H1 (cell line): ENCODE data around the gene RNPEPL1. TPM values are rescaled to one million over a fixed set of nuclear protein-coding genes. Genes with fewer than 3 reads are reported as not detected.

ENCODE experiments used
- CTCF ChIA-PET: fragments of 300-600 bp; sonication (Branson Sonifier 250); formaldehyde crosslinking; loops from one replicate; lab custom pipeline; 2021; ENCODE audit not compliant: partially characterized antibody; lab: Charles Lee
- POLR2A ChIA-PET: fragments of 300-600 bp; sonication (Branson Sonifier 250); formaldehyde crosslinking; loops from one replicate; lab custom pipeline; 2021; ENCODE audit warnings: inconsistent platforms; ENCODE audit not compliant: partially characterized antibody; lab: Charles Lee
- DNase-seq, 2 experiments: peaks; one replicate each; pipeline versions ENCODE4 v3.0.0 to v3.0.0-alpha.2; 2010 to 2022; ENCODE audit warnings: low spot score in 2 of 2, low read depth in 1 of 2, mixed read lengths in 1 of 2
- FAIRE-seq: peaks from 2 replicates; lab custom pipeline; 2011; peaks lifted over from hg19 to GRCh38; lab: Jason Lieb, UNC
- H2AFZ ChIP-seq: 2 replicates; pipeline ENCODE4 v1.8.1; 2012; ENCODE audit warnings: low read length, inconsistent platforms
- H2AK5ac ChIP-seq: 2 replicates; pipeline ENCODE4 v1.6.1; 2013; ENCODE audit warnings: low read depth, low read length
- H2BK120ac ChIP-seq: replicated peaks from 2 replicates; pipeline ENCODE3; 2013; ENCODE audit warnings: low read depth, low read length, inconsistent platforms
- H2BK12ac ChIP-seq: 2 replicates; pipeline ENCODE4 v1.6.1; 2013; ENCODE audit warnings: low read depth, low read length
- H2BK15ac ChIP-seq: 2 replicates; pipeline ENCODE4 v1.6.1; 2013; ENCODE audit warnings: low read length
- H2BK20ac ChIP-seq: 2 replicates; pipeline ENCODE4 v1.6.1; 2013; ENCODE audit warnings: low read length
- H2BK5ac ChIP-seq: 2 replicates; pipeline ENCODE4 v1.6.1; 2013; ENCODE audit warnings: low read depth, low read length
- H3K14ac ChIP-seq: 2 replicates; pipeline ENCODE4 v1.6.1; 2013; ENCODE audit warnings: inconsistent platforms; ENCODE audit not compliant: insufficient read length
- H3K18ac ChIP-seq: 2 replicates; pipeline ENCODE4 v1.6.1; 2013; ENCODE audit warnings: low read length; ENCODE audit errors: extremely low read depth
- H3K23ac ChIP-seq: 2 replicates; pipeline ENCODE4 v1.6.1; 2013; ENCODE audit warnings: inconsistent platforms; ENCODE audit not compliant: insufficient read length
- H3K23me2 ChIP-seq: 2 replicates; pipeline ENCODE4 v1.6.1; 2013; ENCODE audit warnings: low read depth, low read length
- H3K27ac ChIP-seq: 2 replicates; pipeline ENCODE4 v1.6.1; 2011; ENCODE audit warnings: low read depth, low read length, inconsistent platforms
- H3K27me3 ChIP-seq, 4 experiments: replicated peaks in 1 of 4; 1 replicate in 1 of 4; 2 replicates in 3 of 4; pipeline versions ENCODE4 v1.6.1 to v1.8.1; 2011 to 2013; ENCODE audit warnings: low read length in 3 of 4, mild to moderate bottlenecking in 3 of 4, inconsistent platforms in 2 of 4, mixed read lengths in 2 of 4, moderate library complexity in 1 of 4; ENCODE audit not compliant: control insufficient read depth in 3 of 4, insufficient read depth in 3 of 4; ENCODE audit errors: extremely low read depth in 1 of 4
- H3K36me3 ChIP-seq, 4 experiments: 2 replicates each; pipeline versions ENCODE4 v1.6.1 to v1.8.1; 2011 to 2013; ENCODE audit warnings: mild to moderate bottlenecking in 4 of 4, low read length in 3 of 4, moderate library complexity in 2 of 4, control low read depth in 1 of 4, inconsistent platforms in 1 of 4; ENCODE audit not compliant: insufficient read depth in 4 of 4, control insufficient read depth in 2 of 4
- H3K4ac ChIP-seq: replicated peaks from 2 replicates; pipeline ENCODE3; 2013; ENCODE audit warnings: low read length, low read depth, mixed read lengths, inconsistent platforms; ENCODE audit not compliant: insufficient read length
- H3K4me1 ChIP-seq, 4 experiments: replicated peaks in 1 of 4; 1 replicate in 1 of 4; 2 replicates in 3 of 4; pipeline versions ENCODE4 v1.6.1 to v1.8.1; 2011 to 2013; ENCODE audit warnings: low read length in 3 of 4, inconsistent platforms in 2 of 4, mixed read lengths in 1 of 4; ENCODE audit not compliant: insufficient read depth in 4 of 4, control insufficient read depth in 3 of 4
- H3K4me2 ChIP-seq, 2 experiments: 2 replicates each; pipeline versions ENCODE4 v1.6.1 to v1.8.1; 2011 to 2013; ENCODE audit warnings: low read depth in 2 of 2, low read length in 2 of 2, control low read depth in 1 of 2, inconsistent platforms in 1 of 2, mild to moderate bottlenecking in 1 of 2; ENCODE audit not compliant: insufficient read depth in 1 of 2
- H3K4me3 ChIP-seq, 4 experiments: fragments of 200-600, 300-600 bp in 1 of 4; sonication (generic), shearing (Covaris generic), sonication (Bioruptor Twin) in 1 of 4; 2 replicates each; pipeline versions ENCODE4 v1.5.1 to v1.8.1; 2011 to 2016; ENCODE audit warnings: low read length in 4 of 4, low read depth in 3 of 4, control low read depth in 2 of 4, inconsistent platforms in 2 of 4, mild to moderate bottlenecking in 2 of 4, mixed read lengths in 1 of 4, moderate library complexity in 1 of 4; ENCODE audit not compliant: insufficient read depth in 2 of 4; ENCODE audit errors: extremely low read depth in 1 of 4
- H3K56ac ChIP-seq: replicated peaks from 2 replicates; pipeline ENCODE3; 2013; ENCODE audit warnings: low read depth, mild to moderate bottlenecking, mixed read lengths, low read length, inconsistent platforms; ENCODE audit not compliant: insufficient read length
- H3K79me1 ChIP-seq: 2 replicates; pipeline ENCODE4 v1.6.1; 2013; ENCODE audit warnings: low read depth, low read length, control low read depth
- H3K79me2 ChIP-seq, 2 experiments: 2 replicates each; pipeline versions ENCODE4 v1.6.1 to v1.8.1; 2012 to 2013; ENCODE audit warnings: low read length in 2 of 2, mild to moderate bottlenecking in 2 of 2, inconsistent platforms in 1 of 2; ENCODE audit not compliant: insufficient read depth in 2 of 2, control insufficient read depth in 1 of 2
- H3K9ac ChIP-seq, 4 experiments: replicated peaks in 1 of 4; 1 replicate in 1 of 4; 2 replicates in 3 of 4; pipeline versions ENCODE4 v1.6.1 to v1.8.1; 2011 to 2013; ENCODE audit warnings: low read depth in 3 of 4, low read length in 3 of 4, control low read depth in 2 of 4, mild to moderate bottlenecking in 2 of 4, moderate library complexity in 2 of 4, inconsistent platforms in 1 of 4; ENCODE audit errors: extremely low read depth in 1 of 4
- H3K9me3 ChIP-seq, 2 experiments: 2 replicates each; pipeline versions ENCODE4 v1.6.1 to v1.8.1; 2012 to 2013; ENCODE audit warnings: mild to moderate bottlenecking in 2 of 2, moderate library complexity in 2 of 2, control low read depth in 1 of 2, inconsistent platforms in 1 of 2, low read depth in 1 of 2, low read length in 1 of 2, mixed read lengths in 1 of 2; ENCODE audit not compliant: insufficient read depth in 2 of 2
- H4K20me1 ChIP-seq, 2 experiments: replicated peaks in 1 of 2; 2 replicates each; pipeline versions ENCODE3 to v1.8.1; 2011 to 2013; ENCODE audit warnings: inconsistent platforms in 2 of 2, low read length in 2 of 2, mild to moderate bottlenecking in 1 of 2; ENCODE audit not compliant: insufficient read depth in 2 of 2, control insufficient read depth in 1 of 2
- H4K5ac ChIP-seq: 2 replicates; pipeline ENCODE4 v1.6.1; 2013; ENCODE audit warnings: low read length, low read depth, mixed read lengths, inconsistent platforms; ENCODE audit not compliant: insufficient read length
- H4K8ac ChIP-seq: 2 replicates; pipeline ENCODE4 v1.8.0; 2013; ENCODE audit warnings: mild to moderate bottlenecking, moderate library complexity, low read length, inconsistent platforms; ENCODE audit not compliant: insufficient read depth; ENCODE audit errors: extremely low read depth
- H4K91ac ChIP-seq: replicated peaks from 2 replicates; pipeline ENCODE3; 2013; ENCODE audit warnings: low read length, mixed read lengths, inconsistent platforms; ENCODE audit not compliant: insufficient read length
- ASH2L ChIP-seq: fragments of 200-600, 300-600 bp; sonication (generic); IDR thresholded peaks from one replicate; pipeline ENCODE4 v1.7.1; 2017; ENCODE audit warnings: low read length
- POU5F1 ChIP-seq: IDR thresholded peaks from 2 replicates; pipeline ENCODE4 v1.6.1; 2011; ENCODE audit warnings: low read depth, mild to moderate bottlenecking, low read length, moderate library complexity
- SAP30 ChIP-seq: fragments of 300-600 bp; sonication (generic); IDR thresholded peaks from 2 replicates; pipeline ENCODE4 v1.7.1; 2012; ENCODE audit warnings: low read length, moderate library complexity, mild to moderate bottlenecking, inconsistent platforms; ENCODE audit not compliant: insufficient read depth, insufficient replicate concordance
- SIRT6 ChIP-seq: IDR thresholded peaks from one replicate; pipeline ENCODE4 v1.7.1; 2012; ENCODE audit warnings: low read length, inconsistent platforms
- SP4 ChIP-seq: IDR thresholded peaks from 2 replicates; pipeline ENCODE4 v1.6.1; 2012; ENCODE audit warnings: low read length, inconsistent platforms
- WGBS, 2 experiments: shearing (Covaris generic) in 1 of 2; methylation state at CpG; one replicate each; pipeline versions ENCODE4 v1.1.6 to v1.1.7; 2013 to 2015; ENCODE audit warnings: low lambda C conversion rate in 2 of 2, mixed read lengths in 2 of 2, inconsistent platforms in 1 of 2, low coverage in 1 of 2, missing lambda C conversion rate in 1 of 2; ENCODE audit not compliant: insufficient replicate concordance in 2 of 2, insufficient coverage in 1 of 2, insufficient read length in 1 of 2; ENCODE audit errors: extremely low coverage in 1 of 2, missing lambda C conversion rate in 1 of 2; 5-methylcytosine and 5-hydroxymethylcytosine counted together
- polyA plus RNA-seq, 7 experiments: library from polyadenylated mRNA; depleted of rRNA in 3 of 7; stranded (reverse) in 5 of 7; unstranded in 2 of 7; fragments of >200 nt in 5 of 7; fragments of 200-250 nt in 2 of 7; gene quantifications; 1 replicate in 5 of 7; 2 replicates in 1 of 7; 4 replicates in 1 of 7; pipeline versions ENCODE4 v1.2.1 to v1.2.3, GENCODE V29; 2011 to 2013; ENCODE audit warnings: missing spikeins in 2 of 7, mixed read lengths in 2 of 7
- total RNA-seq: library from RNA; stranded (reverse); fragmentation: NEBNext Ultra II Directional; extraction: Animal tissue kit (Norgen Biotek cat#: 25700); gene quantifications from 2 replicates; pipeline ENCODE4 v1.2.1, GENCODE V29; 2021
- TF ChIP-seq, protein P1 (sequence below): IDR thresholded peaks from 2 replicates; pipeline ENCODE4 v1.6.1; 2012; ENCODE audit warnings: low read length, inconsistent platforms

The RNPEPL1 gene
- total and polyA plus RNA-seq, 2 of the 8 experiments (the other 6 are each of a cell fraction or from before 2014, with no cell fraction given): 9.0 to 11.3 TPM

- H3K23ac ChIP-seq: no peak overlapping the region
- peak overlapping the region; percentile 20 to 59 (median 41) for H3K4me3 ChIP-seq
- no peak overlapping the region for H2BK15ac ChIP-seq
- CTCF ChIA-PET: interaction anchor here (1.3 to 1.8 kb wide), 2 partner anchors 12 to 21 kb away, joined by 3 to 4 read pairs; no protein-coding TSS in a partner anchor
- no peaks in the 10 kb centered on the region for H3K79me2 ChIP-seq
- H2BK120ac ChIP-seq: no peak overlapping the region
- H3K4ac ChIP-seq: no peak overlapping the region
- H2BK20ac ChIP-seq: no peak overlapping the region
- H4K5ac ChIP-seq: no peak overlapping the region
- H3K36me3 ChIP-seq: no peaks in the 10 kb centered on the region
- H3K9me3 ChIP-seq: peaks cover 6 to 19% of the 10 kb centered on the region in 2 experiments; a peak in 3 of 4 replicates
- H4K20me1 ChIP-seq: peaks cover 0 to 4% of the 10 kb centered on the region in 2 experiments
- 55% methylated on average over 25 of the region's 25 CpGs; no CpG with 5 or more reads in 1 of the 2 experiments for WGBS, 2 experiments
- H4K91ac ChIP-seq: no peak overlapping the region
- DNase-seq (no peak), FAIRE-seq (no peak)
- TF ChIP-seq, protein P1, sequence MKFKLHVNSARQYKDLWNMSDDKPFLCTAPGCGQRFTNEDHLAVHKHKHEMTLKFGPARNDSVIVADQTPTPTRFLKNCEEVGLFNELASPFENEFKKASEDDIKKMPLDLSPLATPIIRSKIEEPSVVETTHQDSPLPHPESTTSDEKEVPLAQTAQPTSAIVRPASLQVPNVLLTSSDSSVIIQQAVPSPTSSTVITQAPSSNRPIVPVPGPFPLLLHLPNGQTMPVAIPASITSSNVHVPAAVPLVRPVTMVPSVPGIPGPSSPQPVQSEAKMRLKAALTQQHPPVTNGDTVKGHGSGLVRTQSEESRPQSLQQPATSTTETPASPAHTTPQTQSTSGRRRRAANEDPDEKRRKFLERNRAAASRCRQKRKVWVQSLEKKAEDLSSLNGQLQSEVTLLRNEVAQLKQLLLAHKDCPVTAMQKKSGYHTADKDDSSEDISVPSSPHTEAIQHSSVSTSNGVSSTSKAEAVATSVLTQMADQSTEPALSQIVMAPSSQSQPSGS: no peak
- TF ChIP-seq SP4 (no peak), SIRT6 (no peak), SAP30 (no peak), ASH2L (peak; percentile 1), POU5F1 (no peak)
- peaks cover 0 to 8% (median 3%) of the 10 kb centered on the region in 4 experiments; a peak in 4 of 7 replicates for H3K4me1 ChIP-seq
- no peak overlapping the region; the same call in 1 of the 2 replicates for H4K8ac ChIP-seq
- H2BK12ac ChIP-seq: no peak overlapping the region
- peak overlapping the region; percentile 70 to 90 for H3K4me2 ChIP-seq
- peaks cover 0 to 27% (median 23%) of the 10 kb centered on the region in 4 experiments; a peak in 6 of 7 replicates for H3K27me3 ChIP-seq
- H3K23me2 ChIP-seq: peaks cover 5% of the 10 kb centered on the region; the same call in 1 of the 2 replicates
- H3K27ac ChIP-seq: no peak overlapping the region
- POLR2A ChIA-PET: interaction anchor here (0.7 kb wide), 1 partner anchor 9 kb away, joined by 3 read pairs; no protein-coding TSS in a partner anchor
- no peak overlapping the region for H2BK5ac ChIP-seq
- H3K14ac ChIP-seq: no peak overlapping the region
- H2AK5ac ChIP-seq: no peak overlapping the region
- no peaks in the 10 kb centered on the region for H3K79me1 ChIP-seq
- H3K9ac ChIP-seq: no peak overlapping the region
- no peak overlapping the region for H3K56ac ChIP-seq
- H3K18ac ChIP-seq: no peak overlapping the region
- no peak overlapping the region for H2AFZ ChIP-seq
Observed at GRCh38 chr2:240519396-240520129, 48.7 kb upstream of the RNPEPL1 start.
